HG02623 (cell line): ENCODE measurements around the gene HKDC1.

ENCODE experiments used
- ATAC-seq: cut with Tn5 transposase; IDR thresholded peaks from one replicate; pipeline ENCODE4 v1.9.1; 2021; ENCODE audit warnings: moderate library complexity; ENCODE audit not compliant: unreplicated experiment

Gene HKDC1

GRCh38 chr10:69216577-69217118 lies 3.5 kb upstream of the HKDC1 start:
- ATAC-seq, result no peak

GRCh38 chr10:69217119-69217754 lies 2.9 kb upstream of the HKDC1 start:
- no peak for ATAC-seq

DNA sequence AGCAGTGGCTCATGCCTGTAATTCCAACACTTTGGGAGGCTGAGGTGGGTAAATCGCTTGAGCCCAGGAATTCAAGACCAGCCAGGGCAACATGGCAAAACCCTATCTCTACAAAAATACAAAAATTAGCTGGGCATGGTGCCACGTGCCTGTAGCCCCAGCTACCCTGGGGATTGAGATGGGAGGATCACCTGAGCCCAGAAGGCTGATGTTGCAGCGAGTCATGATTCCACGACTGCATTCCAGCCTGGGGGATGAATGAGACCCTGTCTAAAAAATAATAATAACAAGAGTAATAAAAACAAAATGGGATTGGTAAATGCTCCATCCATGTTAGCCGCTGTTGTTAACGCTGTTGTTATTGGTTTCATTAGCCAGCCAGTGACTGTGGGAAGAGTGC lies 1.3 kb upstream of the HKDC1 start:
- ATAC-seq, result no peak

DNA sequence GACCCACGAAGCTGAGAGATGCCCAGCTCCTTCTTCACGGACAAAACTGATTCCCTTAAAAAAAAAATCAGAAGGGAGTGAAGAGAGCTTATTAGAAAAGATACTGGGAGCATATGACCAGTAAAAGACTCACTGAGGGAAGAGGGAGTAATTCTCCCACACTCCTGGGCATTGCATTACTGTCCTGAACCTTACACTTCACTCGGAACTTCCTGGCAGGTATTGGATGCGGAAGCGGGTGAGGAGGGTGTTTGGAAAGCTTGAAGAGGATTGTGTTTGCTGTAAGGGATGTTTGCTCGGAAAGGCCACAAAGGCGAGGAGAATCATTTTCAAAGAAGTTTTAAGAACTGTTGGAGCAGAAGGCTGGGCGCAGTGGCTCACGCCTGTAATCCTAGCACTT lies 375 bp downstream of the HKDC1 start:
- ATAC-seq, result no peak

GRCh38 chr10:69222157-69223027 lies 2.3 kb downstream of the HKDC1 start:
- peak; percentile 92 for ATAC-seq

GRCh38 chr10:69223028-69223342 lies 2.9 kb downstream of the HKDC1 start:
- peak; percentile 2 for ATAC-seq

DNA sequence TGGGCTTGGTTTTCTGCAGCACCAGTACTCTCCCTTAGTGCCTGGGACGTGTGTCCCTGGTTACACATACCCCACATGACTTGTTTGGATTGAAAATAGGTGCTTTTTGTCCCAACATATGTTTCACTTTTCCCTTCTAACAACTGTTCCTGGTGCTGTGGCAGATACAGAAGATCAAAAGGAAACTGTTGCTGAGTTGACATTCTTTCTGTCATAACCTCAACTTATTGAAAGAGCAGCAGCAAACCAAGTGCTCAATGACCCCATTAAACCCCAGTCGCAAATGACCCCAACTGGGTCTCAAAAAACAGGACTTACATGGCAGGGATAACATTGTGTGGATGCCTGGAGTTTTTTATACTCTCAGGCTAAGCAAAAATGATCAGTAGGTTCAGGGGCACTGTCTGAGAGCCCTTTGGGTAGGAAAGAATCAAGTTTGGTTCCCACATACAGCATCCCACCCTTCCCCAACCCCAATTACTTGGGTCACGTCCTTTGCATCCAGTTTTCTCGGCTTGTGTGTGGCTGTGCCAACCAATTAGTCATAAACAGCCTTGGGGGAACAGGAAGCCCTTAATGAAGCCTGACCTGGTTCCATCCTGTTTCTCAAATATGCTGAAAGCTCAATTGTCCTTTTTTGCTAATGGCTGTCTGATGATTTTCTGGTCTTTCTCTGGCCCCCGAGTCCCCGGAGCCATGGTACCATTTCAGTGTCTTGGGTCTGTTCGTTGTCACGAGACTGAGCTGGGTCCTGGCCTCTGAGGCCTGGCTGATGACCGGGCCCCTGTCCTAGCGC lies 4.9 kb downstream of the HKDC1 start:
- no peak for ATAC-seq

DNA sequence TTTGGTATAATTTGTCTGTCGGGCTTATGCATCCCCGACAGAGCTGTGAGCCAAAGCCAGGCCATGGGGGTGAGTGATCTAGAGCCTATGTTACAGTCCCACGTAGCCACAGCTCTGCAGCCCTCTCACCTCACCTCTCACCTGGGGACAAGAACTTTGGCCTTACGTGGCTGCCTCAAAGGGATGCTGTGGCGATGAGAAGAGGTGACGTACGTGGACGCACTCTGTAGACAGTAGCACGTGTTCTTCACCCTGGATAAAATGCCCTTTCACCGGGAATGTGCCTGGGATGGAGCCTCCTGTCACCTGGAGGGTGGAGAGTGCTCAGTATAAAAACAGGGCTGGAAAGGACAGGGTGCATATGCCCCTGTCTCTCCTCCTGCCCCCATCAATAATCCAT lies 5.5 kb downstream of the HKDC1 start:
- ATAC-seq, result no peak

DNA sequence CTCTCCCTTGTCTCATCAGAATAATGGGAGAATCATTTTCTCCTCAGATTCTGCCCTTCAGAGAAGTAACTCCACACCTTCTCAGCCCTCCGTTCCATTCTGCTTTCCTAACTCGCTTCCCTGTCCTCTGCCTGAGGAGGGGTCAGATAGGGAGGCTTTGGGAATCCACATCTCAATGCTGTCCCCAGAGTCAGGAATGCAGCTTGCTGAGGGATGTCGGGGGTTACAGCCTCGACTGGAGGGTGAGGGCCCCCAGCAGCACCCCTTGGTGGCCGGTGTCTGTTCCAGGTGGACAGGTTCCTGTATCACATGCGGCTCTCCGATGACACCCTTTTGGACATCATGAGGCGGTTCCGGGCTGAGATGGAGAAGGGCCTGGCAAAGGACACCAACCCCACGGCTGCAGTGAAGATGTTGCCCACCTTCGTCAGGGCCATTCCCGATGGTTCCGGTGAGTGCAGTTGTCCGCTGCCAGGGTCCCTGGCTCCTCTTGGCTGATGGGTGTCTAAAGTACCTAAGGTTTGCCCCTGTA lies 6.9 kb downstream of the HKDC1 start:
- ATAC-seq, result no peak

DNA sequence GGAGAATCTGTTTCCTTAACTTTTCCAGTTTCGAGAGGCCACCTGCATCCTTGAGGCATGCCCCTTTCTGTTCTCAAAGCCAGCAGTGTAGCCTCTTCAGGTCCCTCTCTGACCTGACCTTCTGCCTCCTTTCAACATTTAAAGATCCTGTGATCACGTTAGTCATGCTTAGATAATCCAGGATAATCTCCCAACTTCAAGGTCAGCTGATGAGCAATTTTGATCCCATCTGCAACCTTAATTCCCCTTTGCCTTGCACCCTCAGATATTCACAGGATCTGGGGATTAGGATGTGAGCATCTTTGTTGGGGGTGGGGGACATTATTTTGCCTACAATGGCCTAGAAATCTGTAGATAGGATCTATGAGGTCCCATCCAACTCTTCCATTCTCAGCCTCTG lies 8.0 kb downstream of the HKDC1 start:
- no peak for ATAC-seq

GRCh38 chr10:69229616-69229916 lies 9.4 kb downstream of the HKDC1 start:
- no peak for ATAC-seq

DNA sequence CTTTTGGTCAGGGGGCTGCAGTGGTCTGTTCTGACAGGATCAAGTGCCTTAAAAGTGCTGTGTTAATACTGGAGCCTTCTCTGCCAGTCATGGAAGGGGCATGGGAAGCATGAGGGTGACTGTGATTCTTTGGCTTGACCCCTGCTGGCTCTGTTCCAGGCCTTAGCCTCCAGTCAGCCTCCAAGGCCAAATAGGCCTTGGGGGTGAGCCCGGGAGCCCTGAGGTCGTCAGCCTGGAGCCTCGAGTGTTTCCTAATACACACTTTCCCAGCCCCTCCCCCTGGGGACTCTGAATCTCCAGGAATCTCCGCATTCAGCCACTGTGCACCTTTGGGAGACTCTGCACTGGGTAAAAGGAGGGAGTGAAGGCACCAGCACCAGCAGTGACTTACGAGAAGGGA lies 10.0 kb downstream of the HKDC1 start:
- no peak for ATAC-seq

DNA sequence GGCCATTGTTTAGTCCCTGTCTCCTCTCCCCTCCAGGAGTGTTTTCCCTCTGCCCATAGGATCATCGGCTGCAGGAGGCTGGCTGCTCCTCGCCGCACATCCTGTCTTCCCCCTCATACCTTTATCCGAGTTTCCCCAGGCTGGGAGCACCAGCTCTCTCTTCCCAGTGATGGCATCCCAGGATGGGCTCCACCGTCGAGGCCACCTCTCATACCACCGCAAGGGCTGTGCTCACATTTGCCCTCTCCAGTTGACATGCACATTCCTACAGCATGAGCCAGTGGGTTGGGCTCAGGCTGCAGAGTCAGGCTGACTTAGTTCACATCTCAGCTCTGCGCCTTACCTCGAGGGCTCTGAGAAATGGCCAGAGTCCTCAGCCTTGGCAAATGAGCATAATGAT lies 12.1 kb downstream of the HKDC1 start:
- no peak for ATAC-seq

- ATAC-seq, result no peak
Measured at GRCh38 chr10:69232736-69233480, 12.8 kb downstream of the HKDC1 start.

- no peak for ATAC-seq
Measured at GRCh38 chr10:69234447-69234846, 14.3 kb downstream of the HKDC1 start.

- ATAC-seq, result peak; percentile 87
Measured at GRCh38 chr10:69237528-69238159, 17.5 kb downstream of the HKDC1 start.

DNA sequence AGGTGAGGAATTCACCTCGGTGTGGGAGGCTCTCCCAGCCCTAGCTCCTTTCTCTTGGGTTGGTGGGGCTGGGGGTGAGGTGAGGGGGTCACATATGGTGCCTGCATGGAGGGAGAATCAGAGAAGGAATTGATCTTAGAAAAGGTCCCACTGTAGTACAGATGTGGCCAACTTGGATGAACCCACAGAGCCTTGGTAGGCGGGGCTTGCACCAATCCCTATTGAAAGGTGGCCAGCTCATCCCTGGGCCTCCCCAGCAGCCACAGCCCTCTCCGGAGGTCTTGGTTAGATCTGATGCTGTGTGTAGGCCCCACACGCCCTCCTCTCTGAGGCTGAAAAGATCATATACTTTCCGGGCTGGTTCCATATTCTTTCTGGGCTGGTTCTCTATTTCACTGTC lies 19.0 kb downstream of the HKDC1 start:
- no peak for ATAC-seq

- no peak for ATAC-seq
Measured at GRCh38 chr10:69239816-69240434, 19.8 kb downstream of the HKDC1 start.

DNA sequence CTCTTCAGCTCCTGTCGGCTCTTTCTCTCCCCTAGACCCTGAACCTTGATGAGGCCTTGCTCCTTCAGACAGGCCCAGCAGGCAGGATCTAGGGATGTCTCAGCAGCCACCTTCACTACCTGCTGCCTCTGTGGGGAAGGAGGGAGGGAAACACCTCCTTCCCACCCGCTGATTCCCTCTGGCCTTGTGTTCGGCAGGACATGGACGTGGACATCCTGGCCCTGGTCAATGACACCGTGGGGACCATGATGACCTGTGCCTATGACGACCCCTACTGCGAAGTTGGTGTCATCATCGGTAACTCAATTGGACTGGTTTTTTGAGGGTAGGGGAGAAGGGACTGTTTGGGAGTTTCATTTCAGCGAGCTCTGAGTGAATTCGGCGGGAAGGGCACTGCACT lies 20.3 kb downstream of the HKDC1 start:
- no peak for ATAC-seq

DNA sequence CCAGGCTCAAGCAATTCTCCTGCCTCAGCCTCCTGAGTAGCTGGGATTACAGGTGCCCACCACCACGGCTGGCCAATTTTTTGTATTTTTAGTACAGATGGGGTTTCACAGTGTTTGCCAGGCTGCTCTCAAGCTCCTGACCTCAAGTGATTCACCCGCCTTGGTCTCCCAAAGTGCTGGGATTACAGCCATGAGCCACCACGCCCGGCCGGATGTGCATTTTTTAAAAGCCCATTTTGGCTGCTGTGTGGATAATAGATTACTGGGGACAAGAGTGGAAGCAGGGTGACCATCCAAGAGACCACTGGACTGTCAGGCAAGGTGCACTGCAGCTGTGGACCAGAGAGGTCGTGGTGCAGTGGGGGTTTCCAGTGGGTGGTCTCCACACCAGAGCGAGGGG lies 21.4 kb downstream of the HKDC1 start:
- no peak for ATAC-seq
